Middle frontal gyrus (tissue), 1 donor: ENCODE data around the gene GCNT1.
A peak's percentile ranks its signal among the peaks of the same experiment; 100 is the strongest.
"Not testable (repeated sequence)": the region's sequence is repeated elsewhere in the genome, so short reads cannot be mapped to it uniquely, and the experiment has no call there.

Experiments used
- DNase-seq: peaks from one replicate; pipeline ENCODE4 v3.0.0-alpha.2; 2015; ENCODE audit warnings: low spot score; ENCODE audit errors: extremely low spot score

The GCNT1 gene

GRCh38 chr9:76458903-76459693 lies at the start of gene GCNT1:
Gene GCNT1 (plus strand): TSS chr9:76459182. CDS start chr9:76502382, 43,200 bp downstream.
- DNase-seq, result peak; percentile 5

GRCh38 chr9:76412638-76413037 lies 46.3 kb upstream of the GCNT1 start:
- no peak for DNase-seq

DNA sequence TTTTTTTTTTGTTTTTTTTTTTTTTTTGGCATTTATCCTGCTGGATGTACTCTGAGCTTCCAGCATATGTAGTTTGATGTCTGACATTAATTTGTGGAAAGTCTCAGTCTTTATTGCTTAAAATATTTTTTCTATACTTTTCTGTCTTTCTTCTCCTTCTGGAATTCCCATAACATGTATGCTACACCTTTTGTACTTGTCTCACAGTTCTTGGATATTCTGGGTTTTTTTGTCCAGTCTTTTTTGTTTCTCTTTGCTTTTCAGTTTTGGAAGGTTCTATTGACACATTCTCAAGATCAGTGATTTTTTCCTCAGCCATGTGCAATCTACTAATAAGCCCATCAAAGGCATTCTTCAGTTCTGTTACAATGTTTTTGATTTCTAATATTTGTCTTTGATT lies 45.3 kb upstream of the GCNT1 start:
- no peak for DNase-seq

DNA sequence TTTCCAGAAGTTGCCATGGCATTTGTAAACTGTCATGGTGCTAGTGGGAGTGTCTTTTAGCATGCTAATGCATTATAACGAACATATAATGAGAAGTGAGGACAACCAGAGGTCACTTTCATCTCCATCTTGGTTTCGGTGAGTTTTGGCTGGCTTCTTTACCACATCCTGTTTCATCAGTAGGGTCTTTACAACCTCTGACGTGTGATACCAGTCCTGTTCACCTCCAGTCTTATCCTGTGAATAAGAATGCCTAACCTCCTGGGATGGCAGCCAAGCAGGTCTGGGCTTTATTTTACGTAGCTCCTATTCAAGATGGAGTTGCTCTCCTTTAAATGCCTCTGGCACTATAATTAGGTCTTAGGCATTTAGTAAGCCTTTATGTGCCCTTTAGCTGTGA lies 44.3 kb upstream of the GCNT1 start:
- DNase-seq, result no peak

DNA sequence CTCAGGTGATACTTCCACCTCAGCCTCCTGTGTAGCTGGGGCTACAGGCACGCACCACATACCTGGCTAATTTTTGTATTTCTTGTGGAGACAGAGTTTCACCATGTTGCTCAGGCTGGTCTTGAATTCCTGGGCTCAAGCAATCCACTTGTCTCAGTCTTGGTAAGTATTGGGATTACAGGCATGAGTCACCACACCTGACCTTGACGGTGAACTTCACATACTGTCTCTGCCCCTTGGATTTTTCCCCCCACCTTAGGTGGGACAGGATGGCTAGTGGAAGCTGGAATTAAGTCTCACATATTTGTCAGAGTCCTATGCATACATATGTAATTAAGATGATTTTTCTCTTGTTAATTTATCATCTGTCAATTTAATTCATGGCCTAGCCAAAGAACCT lies 43.8 kb upstream of the GCNT1 start:
- no peak for DNase-seq

DNA sequence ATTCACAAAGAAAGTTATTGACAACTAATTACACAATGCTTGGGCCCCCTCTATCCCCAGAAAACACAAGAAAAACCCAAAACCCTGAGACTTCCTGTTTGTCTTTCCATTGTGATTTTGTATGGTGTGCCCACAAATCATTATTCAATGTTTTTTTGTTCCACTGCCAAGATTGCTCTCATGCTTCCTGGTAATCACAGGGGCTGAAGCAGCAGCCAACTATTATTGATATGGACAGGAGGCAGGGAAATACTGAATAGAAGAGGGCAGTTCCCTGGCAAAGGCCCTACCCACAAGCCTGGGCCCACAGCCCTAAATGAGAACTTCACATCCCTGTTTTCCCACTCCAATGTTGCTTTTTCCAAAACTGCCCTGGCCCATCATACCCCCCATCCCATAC lies 43.3 kb upstream of the GCNT1 start:
- no peak for DNase-seq

- no peak for DNase-seq
Observed at GRCh38 chr9:76417394-76417793, 41.6 kb upstream of the GCNT1 start.

- DNase-seq, result no peak
Observed at GRCh38 chr9:76419782-76420380, 39.1 kb upstream of the GCNT1 start.

DNA sequence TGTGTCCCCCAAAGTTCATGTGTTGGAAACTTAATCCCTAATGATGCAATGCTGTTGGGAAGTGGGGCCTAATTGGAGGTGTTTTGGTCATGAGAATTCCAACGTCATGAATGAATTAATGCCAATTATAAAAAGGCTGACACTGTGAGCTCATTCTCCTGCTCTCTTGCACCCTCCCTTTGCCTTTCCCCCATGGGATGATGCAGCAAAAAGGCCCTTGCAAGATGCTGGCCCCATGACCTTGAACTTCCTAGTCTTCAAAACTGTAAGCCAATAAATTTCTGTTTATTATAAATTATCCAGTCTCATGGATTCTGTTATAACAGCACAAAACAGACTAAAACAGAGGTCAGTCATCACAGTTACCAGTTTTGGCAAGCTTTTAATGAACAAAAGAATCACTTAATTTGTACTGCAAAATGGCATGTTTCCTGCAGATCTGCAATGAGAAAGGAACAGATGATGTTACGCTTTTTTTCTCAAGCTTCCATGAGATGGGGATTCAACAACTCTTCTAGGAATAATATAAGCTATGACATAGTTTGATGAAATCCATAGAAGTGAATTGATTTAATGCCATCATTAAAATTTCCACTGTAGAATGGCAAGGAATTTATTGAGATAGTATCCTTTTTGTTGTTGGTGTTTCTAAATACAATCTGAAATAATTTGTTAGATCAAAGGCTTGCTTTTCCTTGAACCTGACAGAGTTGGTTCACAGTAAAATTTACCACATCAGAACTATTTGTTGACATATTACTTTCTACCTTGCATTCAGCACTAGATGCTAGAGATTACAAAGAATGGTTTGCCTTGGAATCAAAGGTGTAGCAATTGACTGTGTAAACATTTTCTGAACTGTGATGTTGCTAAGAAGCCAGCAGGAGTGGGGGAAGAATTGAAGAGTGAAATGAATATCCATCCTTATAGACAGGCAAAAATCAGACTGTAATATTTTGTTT lies 35.5 kb upstream of the GCNT1 start:
- no peak for DNase-seq

DNA sequence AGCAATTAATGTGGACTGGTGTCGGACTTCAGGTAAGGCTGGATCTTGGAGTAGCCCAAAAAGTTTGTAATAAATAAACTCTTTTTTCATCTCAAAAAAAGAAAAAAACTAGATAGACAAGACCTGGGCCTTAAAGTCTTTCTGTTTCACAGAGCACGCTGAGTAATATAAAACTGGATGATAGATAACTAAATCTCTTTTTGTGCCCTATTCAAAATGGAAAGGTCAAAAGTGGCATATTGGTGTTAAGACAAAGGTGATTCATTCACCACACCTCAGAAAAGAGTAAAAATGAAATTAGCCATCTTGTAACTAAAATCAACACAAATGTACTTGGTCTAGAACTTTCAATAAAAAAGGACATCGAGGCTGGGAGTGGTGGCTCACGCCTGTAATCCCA lies 34.5 kb upstream of the GCNT1 start:
- DNase-seq, result no peak

DNA sequence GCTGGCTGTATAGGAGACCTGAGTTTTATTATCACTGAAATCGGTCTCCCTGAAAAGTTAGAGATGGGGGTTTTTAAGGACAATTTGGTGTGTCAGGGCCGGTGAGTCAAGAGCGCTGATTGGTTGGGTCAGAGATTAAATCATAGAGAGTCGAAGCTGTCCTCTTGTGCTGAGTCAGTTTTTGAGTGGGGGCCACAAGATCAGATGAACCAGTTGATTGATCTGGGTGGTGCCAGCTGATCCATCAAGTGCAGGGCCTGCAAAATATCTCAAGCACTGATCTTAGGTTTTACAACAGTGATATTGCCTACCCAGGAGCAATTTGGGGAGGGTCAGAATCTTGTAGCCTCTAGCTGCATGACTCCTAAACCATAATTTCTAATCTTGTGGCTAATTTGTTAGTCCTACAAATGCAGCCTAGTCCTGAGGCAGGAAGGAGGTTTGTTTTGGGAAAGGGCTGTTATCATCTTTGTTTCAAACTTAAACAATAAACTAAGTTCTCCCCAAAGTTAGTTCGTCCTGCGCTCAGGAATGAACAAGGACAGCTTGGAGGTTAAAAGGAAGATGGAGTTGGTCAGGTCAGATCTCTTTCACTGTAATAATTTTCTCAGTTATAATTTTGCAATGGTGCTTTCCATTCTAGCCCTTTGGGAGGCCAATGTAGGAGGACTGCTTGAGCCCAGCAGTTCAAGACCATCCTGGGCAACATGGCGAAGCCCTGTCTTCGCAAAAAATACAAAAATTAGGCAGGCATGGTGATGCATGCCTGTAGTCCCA lies 33.1 kb upstream of the GCNT1 start:
- no peak for DNase-seq

- DNase-seq, result no peak
Observed at GRCh38 chr9:76426807-76427419, 32.1 kb upstream of the GCNT1 start.

DNA sequence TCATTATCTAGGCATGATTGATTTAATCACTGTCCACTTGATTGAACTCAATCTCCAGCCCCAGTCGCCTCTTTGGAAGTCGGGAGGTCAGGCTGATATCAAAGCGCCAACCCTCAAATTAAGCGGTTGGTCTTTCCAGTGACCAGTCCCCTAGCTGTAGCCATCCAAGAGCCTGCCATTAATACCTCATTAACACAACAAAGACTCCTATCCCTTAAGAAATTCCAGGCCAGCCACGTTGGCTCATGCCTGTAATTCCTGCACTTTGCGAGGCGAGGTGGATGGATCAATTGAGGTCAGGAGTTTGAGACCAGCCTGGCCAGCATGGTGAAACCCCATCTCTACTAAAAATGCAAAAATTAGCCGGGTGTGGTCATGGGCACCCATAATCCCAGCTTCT lies 27.4 kb upstream of the GCNT1 start:
- no peak for DNase-seq

DNA sequence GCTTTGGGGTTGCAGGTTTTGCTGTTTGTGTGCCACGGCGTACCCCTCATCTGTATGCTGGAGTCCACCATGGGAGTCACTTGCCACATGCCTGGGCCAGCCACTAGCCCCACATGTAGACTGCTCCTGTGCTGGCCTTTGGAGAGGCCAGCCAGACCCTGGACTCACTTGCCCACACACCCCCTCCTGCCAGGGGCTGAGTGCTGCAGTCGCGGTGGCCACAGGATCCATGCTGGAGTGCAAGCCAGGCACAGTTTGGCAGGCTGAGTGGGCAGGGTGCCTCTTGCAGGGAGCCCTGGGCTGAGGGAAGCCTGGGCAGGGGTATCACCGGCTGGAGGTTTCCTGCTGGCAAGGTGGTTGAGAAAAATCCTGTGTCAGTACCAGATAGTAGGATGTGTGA lies 25.6 kb upstream of the GCNT1 start:
- DNase-seq, result no peak

- DNase-seq, result no peak
Observed at GRCh38 chr9:76433836-76434235, 25.1 kb upstream of the GCNT1 start.

DNA sequence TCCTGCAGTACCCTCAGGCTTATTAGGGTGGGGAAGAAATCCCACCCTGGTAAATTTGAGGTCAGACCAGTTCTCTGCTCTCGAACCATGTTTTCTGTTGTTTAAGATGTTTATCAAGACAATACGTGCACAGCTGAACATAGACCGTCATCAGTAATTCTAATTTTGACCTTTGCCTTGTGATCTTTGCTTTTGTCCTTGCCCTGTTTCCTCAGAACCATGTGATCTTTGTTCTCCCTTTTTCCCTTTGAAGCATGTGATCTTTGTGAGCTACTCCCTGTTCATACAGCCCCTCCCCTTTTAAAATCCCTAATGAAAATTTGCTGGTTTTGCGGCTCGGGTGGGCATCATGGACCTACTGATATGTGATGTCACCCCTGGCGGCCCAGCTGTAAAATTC lies 24.1 kb upstream of the GCNT1 start:
- DNase-seq, result not testable (repeated sequence)

GRCh38 chr9:76437017-76437699 lies 21.8 kb upstream of the GCNT1 start:
- not testable (repeated sequence) for DNase-seq

- DNase-seq, result no peak
Observed at GRCh38 chr9:76438841-76439588, 20.0 kb upstream of the GCNT1 start.

- DNase-seq, result no peak
Observed at GRCh38 chr9:76441551-76442322, 17.2 kb upstream of the GCNT1 start.
